Islet precursor cell (in vitro differentiated cells): ENCODE results near the gene KCTD19.
A peak's percentile ranks its signal among the peaks of the same experiment; 100 is the strongest.

ENCODE experiments used
- DNase-seq: peaks from one replicate; pipeline ENCODE4 v3.0.0-alpha.2; 2018

KCTD19 gene

GRCh38 chr16:67312719-67313118 lies 13.8 kb downstream of the KCTD19 start:
- no peak for DNase-seq

- peak; percentile 70 for DNase-seq
Observed at GRCh38 chr16:67311607-67312488, 14.7 kb downstream of the KCTD19 start.

- no peak for DNase-seq
Observed at GRCh38 chr16:67310561-67310960, 16.0 kb downstream of the KCTD19 start.

GRCh38 chr16:67305216-67306071 lies 21.1 kb downstream of the KCTD19 start:
- peak; percentile 23 for DNase-seq

- DNase-seq, result no peak
Observed at GRCh38 chr16:67304020-67304419, 22.5 kb downstream of the KCTD19 start.

- no peak for DNase-seq
Observed at GRCh38 chr16:67302970-67303369, 23.6 kb downstream of the KCTD19 start.

GRCh38 chr16:67302076-67302475 lies 24.5 kb downstream of the KCTD19 start:
- DNase-seq, result peak; percentile 43

GRCh38 chr16:67301080-67301782 lies 25.3 kb downstream of the KCTD19 start:
- peak; percentile 38 for DNase-seq

GRCh38 chr16:67299269-67299668 lies 27.3 kb downstream of the KCTD19 start:
- DNase-seq, result peak; percentile 17

- no peak for DNase-seq
Observed at GRCh38 chr16:67298277-67298676, 28.3 kb downstream of the KCTD19 start.

GRCh38 chr16:67296420-67296819 lies 30.1 kb downstream of the KCTD19 start:
- DNase-seq, result no peak

GRCh38 chr16:67294938-67295361 lies 31.6 kb downstream of the KCTD19 start:
- no peak for DNase-seq

GRCh38 chr16:67294171-67294757 lies 32.3 kb downstream of the KCTD19 start:
- DNase-seq, result no peak

- DNase-seq, result no peak
Observed at GRCh38 chr16:67291461-67291860, 35.1 kb downstream of the KCTD19 start.

- no peak for DNase-seq
Observed at GRCh38 chr16:67287960-67288359, 38.6 kb downstream of the KCTD19 start.

GRCh38 chr16:67286441-67287235 lies 39.9 kb downstream of the KCTD19 start:
- DNase-seq, result no peak

- peak; percentile 85 for DNase-seq
Observed at GRCh38 chr16:67284699-67285646, 41.6 kb downstream of the KCTD19 start.

GRCh38 chr16:67283826-67284555 lies 42.5 kb downstream of the KCTD19 start:
- DNase-seq, result no peak

GRCh38 chr16:67283039-67283825 lies 43.3 kb downstream of the KCTD19 start:
- DNase-seq, result no peak
